Right ventricle myocardium inferior (tissue), 1 donor: ENCODE measurements around the gene INTS1. TPM values are rescaled to one million over a fixed set of nuclear protein-coding genes. Genes with fewer than 3 reads are reported as not detected.

Experiments used
- ATAC-seq: fragments of 200-7000 bp; cut with Tn5 transposase; one replicate; pipeline ENCODE4 v1.9.1; 2020; ENCODE audit warnings: mild to moderate bottlenecking, moderate library complexity
- DNase-seq: peaks from one replicate; pipeline ENCODE4 v3.0.0; 2021; ENCODE audit errors: missing footprints
- intact Hi-C: fragments of 100-400 bp; cut with DNase I; formaldehyde crosslinking; loops from one replicate; pipeline ENCODE4 v1.11.0; 2022
- total RNA-seq: library from RNA; stranded (reverse); fragmentation: NEBNext Ultra II Directional; extraction: Animal tissue kit (Norgen Biotek cat#: 25700); gene quantifications from one replicate; pipeline ENCODE4 v1.2.1, GENCODE V29; 2021
- donor health status: DM: no; HTN: yes; CAD: no; lungs with severe emphysema.

The INTS1 gene
- total RNA-seq, 1 donor from 2014 or later: 25.8 TPM

DNA sequence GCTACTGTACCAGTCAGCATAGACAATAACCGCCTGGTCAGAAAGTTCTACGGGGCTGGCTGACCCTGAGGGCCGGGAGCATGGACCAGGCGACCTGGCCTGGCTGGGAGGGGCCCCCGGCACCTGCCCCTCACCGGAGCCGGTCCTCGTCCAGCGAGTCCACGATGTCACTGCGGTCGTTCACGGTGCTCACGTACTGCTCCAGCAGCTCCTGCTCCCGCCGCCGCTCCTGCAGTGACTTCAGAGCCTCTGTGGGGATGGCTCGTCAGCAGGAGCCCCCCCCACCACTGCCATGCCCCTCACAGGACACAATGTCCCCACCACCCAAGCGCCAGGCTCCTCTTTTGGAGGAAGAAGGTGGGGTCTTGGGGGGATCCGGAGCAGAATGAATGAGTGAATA is 67.6 kb downstream of the INTS1 start:
- DNase-seq: no peak
- no peak for ATAC-seq
- intact Hi-C loops: loop anchor here (10.0 kb wide), 1 partner anchor 212 kb away; no protein-coding TSS in a partner anchor

DNA sequence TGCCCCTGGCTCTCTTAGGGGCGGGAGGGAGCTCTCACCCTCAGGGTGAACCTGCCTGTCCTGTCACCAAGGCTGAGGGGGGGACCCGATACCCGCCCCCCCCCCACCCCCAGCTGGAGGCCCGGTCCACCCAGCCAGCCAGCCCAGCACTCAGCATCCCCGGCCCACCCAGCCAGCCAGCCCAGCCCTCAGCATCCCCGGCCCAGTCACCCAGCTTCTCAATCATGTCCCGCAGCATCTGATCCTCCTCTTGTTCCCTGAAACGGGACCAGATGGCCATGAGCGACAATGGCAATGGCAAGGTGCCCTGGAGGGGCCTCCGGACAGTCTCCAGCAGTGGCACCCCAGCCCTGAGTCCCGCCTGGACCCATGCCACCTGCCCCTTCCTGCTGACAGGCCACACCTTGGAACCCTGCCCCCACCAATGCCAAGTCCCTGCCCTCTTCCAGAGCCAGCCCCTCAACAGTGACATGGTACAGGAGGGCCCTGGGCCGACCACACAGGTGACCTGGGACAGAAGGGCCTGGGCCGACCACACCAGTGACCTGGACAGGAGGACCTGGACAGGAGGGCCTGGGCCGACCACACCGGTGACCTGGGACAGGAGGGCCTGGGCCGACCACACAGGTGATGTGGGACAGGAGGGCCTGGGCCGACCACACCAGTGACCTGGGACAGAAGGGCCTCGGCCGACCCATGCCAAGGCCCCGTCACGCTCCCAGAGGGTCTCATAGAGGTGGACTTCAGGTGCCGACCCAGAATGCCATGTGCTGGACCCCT is 69.1 kb downstream of the INTS1 start:
- intact Hi-C loops: loop anchor here (10.0 kb wide), 1 partner anchor 210 kb away; no protein-coding TSS in a partner anchor
- no peak for ATAC-seq
- DNase-seq: no peak

DNA sequence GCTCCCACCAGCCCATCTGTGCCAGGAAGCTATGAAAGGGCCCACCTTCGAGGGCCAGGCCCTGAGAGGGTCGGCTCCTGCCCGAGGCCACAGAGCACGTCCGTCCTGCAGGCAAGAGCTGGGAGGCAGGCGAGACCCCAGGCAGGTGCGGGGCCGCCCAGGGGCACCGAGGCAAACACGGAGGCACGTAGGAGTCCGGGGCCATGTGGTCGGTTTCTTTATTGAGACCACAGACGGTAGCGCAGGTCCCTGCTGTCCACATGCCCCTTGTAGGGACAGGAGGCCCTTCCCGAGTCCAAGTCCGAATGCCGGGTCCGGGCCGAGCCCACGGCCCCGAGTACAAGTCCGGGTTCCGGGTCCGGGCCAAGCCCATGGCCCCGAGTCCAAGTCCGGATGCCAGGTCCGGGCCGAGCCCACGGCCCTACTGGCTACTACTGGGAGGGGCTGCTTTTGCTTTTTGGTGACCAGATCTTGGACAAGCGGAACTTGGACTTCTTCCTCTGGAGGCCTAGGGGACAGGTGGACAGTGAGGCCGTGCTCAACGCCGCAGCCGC is 69.9 kb downstream of the INTS1 start:
- DNase-seq (no peak), ATAC-seq (no peak)
- intact Hi-C loops: loop anchor here (10.0 kb wide), 1 partner anchor 209 kb away; no protein-coding TSS in a partner anchor

DNA sequence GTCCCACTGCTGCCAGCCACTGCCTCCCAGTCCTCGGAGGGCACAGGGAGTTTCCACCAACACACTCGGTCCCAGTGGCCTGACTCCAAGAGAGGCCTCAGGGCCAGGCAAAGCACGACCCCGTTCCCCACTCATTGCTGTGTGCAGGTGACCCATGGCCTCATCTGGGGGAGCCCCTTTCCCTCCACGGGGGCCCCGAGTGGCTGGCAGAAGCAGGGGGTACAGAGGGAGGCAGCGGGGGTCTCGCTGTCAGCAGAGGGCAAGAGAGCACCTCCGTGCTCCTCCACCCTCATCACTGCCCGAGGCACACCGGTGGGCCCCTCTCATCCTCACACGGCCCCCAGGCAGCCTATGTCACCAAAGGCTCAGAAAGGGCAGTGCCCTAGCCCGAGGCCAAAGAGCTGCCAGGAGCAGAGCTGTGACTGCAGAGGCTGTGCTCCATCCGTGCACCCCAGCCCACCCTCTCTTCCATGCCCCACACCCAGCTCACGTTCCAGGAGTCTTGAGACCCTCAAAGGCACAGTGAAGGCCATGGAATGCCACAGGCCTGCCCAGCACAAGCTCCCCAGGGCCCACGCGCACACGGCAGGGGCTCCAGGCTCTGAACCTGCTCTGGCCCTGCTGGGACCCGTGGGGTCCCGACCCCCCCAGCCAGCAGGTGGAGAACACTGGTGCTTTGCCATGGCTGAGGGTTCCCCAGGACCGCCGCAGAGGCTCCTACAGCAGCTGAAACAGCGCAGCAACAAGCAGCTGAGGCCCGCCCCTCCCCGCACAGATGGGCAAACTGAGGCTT is 70.9 kb downstream of the INTS1 start:
- no peak for ATAC-seq
- DNase-seq: no peak
- intact Hi-C loops: loop anchor here (2.0 to 10.0 kb wide), 2 partner anchors 39 to 209 kb away; no protein-coding TSS in a partner anchor

DNA sequence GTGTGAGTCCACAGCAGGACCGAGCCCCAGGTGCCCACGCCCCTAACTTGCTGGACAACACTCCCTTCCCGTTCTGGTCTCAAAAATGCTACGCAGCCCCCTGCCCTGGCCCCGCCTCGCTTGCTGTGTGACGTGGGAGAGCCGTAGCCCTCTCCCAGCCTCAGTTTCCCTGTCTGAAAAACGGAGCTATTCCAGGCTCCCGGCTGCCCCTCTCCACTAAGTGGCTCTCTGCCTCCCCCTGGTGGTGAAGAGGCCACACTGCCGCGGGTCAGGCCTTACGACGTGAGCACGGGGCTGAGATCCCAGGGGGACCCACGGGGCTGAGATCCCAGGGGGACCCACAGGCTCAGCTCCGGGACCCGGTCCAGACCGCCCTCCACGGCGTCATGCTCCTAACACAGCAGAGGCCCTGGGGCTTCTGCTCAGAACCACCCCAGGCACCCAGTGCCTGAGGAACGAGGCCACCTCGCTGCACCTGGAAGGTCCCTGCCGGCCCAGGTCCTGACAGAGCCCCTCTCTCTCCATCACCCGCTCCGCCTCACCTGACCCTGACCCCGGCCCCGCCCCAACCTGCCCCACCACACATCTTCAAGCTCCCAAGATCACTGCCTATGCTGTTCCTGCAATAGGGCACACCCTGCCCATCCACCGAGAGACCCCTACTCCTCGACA is 71.6 kb downstream of the INTS1 start:
- DNase-seq (peak; percentile 86), ATAC-seq (peak; percentile 52)
- intact Hi-C loops: loop anchor here (2.0 to 10.0 kb wide), 2 partner anchors 40 to 208 kb away; no protein-coding TSS in a partner anchor

DNA sequence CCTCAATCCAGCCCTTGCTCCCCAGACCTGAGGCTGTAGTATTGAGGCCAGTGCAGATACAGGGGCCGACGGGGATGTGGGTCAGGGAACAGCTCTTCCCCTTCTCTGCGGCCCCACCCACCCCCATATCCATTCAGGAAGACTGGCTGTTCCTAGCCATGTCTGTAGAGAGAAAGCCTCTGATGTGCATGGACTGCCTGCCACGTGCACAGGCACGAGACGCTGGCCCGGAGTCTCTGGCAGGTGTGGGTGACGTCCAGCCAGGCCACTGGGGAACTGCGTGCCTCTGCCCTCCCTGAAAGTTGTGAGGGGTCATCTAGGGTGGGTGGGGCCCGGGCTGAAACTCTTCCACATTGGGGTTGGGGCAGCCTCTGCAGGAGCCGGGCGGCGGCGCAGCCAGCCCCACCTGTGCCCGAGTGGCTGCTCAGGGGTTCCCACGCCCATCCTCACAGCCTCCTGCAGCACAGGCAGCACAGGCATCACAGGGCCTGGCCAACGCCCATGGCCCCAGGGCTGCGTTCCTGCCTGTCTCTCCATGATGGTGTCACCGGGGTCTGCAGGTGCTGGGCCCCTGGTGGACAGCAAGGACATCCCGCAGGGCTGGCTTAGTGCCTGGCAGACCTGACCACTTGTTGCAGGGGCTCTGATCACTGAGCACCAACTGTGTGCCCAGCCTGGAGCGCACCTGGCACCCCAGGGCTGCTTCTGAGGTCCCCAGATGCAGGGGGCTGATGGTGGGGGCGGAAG is 72.4 kb downstream of the INTS1 start:
- DNase-seq (no peak), ATAC-seq (no peak)
- intact Hi-C loops: loop anchor here (2.0 to 10.0 kb wide), 2 partner anchors 41 to 207 kb away; no protein-coding TSS in a partner anchor

DNA sequence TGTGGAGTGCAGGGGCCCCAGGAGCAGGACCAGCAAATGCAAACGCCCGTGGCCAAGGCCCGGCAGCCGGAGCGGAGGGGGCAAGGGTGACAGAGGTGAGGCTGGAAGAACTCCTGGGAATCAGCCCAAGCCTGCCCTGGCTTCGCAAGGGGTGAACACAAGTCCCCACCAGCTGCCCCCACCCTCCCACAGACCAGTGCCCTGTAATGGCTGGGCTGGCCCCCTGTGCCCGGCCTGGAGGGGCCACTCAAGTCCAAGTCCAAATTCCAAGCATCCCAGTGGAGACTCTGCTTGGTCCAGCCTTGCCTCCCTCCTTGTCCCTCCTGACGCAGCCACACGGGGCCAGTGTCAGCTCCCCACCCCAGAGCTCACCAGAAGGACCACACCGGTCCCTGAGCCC is 73.0 kb downstream of the INTS1 start:
- no peak for ATAC-seq
- intact Hi-C loops: loop anchor here (10.0 kb wide), 1 partner anchor 206 kb away; no protein-coding TSS in a partner anchor
- DNase-seq: no peak

DNA sequence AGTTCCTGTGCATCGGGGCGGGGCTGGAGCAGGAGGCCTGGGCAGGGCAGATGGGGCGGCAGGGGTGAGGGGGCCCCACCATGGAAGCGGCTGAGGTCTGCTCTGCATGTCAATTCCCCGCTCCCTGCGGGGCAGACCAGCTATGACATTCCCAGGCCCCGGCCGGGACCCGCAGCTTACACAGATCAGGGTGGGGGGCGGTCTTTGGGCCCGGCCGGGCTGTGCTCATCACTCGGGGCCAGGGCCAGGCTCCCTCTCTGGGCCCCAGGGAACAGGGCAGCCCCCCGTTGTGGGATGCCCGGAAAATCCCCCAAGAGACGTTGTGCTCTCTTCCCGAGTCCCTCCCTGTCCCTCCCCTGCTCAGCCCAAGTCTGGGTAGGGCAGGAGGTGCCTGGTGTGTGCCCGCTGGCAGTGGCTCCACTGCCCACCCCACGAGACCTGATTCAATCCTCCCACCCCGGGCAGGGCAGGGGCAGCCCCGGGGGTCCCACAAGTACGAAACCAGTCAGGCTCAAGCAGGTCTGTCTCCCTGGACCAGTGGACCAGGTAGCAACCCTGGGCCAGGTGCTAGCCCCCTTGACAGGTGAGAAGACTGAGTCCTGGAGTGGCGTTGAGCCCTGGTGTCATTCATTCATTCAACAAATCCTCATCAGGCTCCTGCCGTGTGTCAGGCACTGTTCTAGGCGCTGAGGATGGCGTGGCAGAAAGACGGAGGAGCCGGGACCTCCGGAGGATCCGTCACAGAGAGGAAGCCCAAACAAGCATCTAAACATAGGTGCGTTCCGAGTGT is 73.9 kb downstream of the INTS1 start:
- ATAC-seq: no peak

DNA sequence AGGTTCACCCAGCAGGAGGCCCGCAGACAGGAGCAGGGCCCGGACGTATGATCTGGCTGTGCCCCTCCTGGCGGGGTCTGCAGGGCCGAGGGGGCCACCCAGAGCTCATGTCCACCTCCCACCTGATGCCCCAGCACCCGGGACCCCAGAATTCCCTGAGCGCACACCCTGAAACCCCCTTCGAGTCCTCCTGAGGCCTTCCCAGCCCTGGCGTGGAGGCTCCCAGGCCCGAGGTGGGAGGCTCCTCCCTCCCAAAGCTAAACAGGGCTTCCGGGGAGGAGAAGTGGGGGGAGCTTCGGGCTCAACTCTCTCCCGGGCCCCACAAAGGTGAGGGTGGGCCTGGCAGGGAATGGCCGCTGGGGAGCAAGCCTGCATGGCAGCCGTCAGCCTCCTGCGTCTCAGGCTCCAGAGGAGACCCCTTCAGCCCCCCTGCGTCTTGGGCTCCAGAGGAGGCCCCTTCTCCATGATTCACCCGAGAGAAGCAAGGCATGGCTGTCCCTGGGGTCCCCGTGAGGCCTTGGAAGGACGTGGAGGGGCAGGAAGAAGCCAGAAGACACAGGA is 75.2 kb downstream of the INTS1 start:
- ATAC-seq (no peak), DNase-seq (no peak)
- intact Hi-C loops: no loop called here

More for the DNA sequence above, 73.9 kb downstream of the INTS1 start:
- no peak for DNase-seq
- intact Hi-C loops: loop anchor here (10.0 kb wide), 1 partner anchor 205 kb away; no protein-coding TSS in a partner anchor

DNA sequence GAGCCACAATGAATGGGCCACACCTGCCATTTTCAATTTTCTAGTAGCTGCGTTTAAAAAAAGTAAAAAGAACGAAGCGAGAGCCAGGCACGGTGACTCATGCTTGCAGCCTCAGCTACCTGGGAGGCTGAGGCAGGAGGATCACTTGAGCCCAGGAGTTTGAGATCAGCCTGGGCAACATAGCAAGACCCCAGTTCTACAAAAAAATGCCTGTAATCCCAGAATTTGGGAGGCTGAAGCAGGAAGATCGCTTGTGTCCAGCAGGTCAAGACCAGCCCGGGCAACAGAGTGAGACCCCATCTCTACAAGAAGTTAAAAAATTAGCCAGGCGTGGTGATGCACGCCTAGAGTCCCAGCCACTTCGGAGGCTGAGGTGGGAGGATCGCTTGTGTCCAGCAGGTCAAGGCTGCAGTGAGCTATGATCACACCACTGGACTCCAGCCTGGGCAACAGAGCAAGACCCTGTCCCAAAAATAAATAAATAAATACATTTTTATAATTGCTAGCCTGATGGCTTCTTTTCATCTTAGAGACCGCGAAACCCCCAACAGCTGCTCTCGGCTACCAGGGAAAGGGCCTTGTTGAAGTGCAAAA is 77.0 kb downstream of the INTS1 start:
- ATAC-seq: no peak
- intact Hi-C loops: no loop called here

DNA sequence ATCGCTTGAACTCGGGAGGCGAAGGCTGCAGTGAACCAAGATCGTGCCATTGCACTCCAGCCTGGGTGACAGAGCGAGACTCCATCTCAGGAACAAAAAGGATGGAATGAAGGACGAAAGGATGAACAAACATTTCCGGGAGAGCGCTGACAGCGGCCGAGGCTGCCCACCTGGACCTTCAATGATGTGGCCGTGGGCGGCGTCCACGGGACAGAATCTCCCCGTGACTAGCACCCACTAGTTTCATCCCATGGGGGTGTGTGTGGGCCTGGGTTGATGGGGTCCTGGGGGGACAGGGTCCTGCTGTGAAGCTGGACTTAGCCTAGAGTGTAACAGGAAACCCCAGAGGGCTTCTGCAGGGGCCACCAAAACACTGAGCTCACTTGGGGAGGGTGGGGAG is 77.7 kb downstream of the INTS1 start:
- intact Hi-C loops: no loop called here
- DNase-seq: no peak
- ATAC-seq: no peak

More for the DNA sequence above, 77.0 kb downstream of the INTS1 start:
- DNase-seq: no peak

DNA sequence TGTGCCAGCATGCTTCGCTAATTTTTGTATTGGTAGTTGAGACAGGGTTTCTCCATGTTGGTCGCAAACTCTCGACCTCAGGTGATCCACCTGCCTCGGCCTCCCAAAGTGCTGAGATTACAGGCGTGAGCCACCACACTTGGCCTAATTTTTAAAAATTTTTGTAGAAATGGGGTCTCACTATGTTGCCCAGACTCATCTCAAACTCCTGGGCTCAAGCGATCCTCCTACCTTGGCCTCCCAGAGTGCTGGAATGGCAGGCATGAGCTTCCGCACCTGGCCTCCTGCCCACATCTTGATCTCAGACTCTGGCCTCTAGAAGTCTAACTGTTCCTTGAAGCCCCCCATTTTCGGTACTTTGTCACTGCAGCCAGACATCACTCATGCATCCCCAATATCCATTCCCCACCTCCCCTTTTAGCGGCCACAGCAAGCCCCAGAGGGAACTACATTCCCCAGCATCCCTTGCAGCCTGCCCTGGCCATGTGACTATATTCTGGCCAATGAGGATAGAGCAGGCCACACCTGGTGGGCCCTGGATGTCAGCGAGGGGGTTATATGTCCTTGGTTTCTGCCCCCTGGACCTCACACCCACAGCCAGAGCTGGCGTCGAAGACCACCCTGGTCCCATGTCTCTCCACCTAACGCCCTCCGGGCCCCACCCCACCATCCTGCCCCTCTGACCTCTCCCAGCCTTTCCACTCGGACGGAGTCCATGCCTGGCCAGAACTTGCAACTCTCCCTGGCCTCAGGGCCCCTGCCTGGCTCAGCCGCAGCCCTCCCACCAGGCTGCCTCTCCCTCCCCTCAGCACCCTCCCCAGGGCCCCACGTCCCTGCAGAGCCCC is 78.7 kb downstream of the INTS1 start:
- DNase-seq: no peak
- intact Hi-C loops: no loop called here
- ATAC-seq: no peak

DNA sequence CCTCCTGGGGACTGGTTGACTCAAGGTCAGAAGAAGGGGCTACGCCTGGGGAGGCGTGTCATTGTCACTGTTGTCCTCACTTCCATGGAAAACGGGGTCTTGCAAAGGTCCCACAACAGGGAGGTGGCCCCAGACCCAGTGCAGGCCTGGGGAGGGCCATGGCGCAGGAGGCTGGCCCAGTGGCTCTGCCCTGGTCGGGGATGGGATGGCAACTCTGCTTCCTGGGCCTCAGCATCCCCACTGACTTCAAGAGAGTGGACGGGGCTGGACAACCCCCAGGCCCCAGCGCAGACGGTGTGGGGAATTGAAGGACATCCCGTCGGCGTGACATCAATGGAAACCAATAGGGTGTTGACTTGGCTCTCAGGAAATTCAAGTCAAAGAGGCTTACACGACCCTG is 80.1 kb downstream of the INTS1 start:
- intact Hi-C loops: no loop called here
- no peak for DNase-seq
- no peak for ATAC-seq

DNA sequence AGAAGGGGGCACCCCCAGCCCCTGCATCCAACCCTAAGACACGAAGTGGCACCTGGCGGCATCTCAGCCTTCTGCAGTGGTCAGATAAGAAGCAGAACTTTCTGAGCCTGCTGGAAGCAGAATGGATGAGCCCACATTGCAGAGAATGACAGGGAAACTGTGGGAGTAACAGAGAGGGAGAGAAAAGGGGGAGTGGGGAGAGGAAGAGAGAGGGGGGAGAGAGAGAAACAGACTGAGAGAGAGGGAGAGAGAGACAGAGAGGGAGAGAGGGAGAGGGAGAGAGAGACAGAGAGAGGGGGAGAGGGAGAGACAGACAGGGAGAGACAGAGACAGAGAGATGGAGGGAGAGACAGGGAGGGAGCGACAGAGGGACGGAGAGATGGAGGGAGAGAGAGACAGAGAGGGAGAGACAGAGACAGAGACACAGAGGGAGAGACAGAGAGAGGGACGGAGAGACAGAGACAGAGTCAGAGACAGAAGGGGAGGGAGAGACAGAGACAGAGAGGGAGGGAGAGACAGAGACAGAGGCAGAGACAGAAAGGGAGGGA is 80.9 kb downstream of the INTS1 start:
- no peak for DNase-seq
- no peak for ATAC-seq
- intact Hi-C loops: no loop called here

DNA sequence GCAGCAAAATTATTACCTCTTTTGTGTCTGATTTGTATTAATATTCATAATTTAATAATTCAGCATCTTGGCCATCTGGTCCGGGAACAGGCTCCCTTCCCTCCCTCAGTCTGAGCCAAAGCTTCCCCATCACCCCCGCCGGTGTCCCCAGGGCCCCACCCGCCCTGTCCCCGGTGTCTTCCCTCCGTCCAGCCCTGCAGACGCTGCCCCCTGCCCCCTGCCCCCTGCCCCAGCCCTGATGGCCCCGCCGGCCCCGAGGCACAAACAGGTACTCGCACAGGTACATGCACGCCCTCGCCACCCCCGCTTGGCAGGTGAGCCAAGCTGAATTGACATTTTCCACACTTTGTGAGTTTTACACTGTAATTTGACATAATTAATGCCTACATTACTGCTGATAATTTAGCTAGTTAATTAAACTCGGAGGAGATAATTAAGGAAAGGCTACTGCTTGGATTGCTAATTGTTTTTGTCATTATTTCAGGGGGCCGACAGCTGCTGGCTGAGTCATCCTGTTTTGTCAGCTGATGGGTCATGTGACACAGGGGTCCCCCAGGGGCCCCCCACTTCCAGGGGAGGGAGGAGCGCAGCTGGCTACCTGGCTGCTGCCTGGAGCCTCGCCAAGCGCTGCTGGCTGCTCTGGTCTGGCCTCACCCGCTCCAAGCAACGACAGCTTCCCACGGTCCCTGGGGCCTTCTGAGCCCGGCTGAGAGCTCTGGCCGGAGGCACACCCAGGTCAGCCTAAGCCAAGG is 81.5 kb downstream of the INTS1 start:
- intact Hi-C loops: no loop called here
- ATAC-seq (peak; percentile 20), DNase-seq (no peak)
